ENCODE measurements around the gene PTPRE. TPM values are rescaled to one million over a fixed set of nuclear protein-coding genes. Genes with fewer than 3 reads are reported as not detected.

The PTPRE gene
- polyA plus RNA-seq, 1 of the 3 experiments (the other 2 are of a cell fraction), result 11.8 TPM

DNA sequence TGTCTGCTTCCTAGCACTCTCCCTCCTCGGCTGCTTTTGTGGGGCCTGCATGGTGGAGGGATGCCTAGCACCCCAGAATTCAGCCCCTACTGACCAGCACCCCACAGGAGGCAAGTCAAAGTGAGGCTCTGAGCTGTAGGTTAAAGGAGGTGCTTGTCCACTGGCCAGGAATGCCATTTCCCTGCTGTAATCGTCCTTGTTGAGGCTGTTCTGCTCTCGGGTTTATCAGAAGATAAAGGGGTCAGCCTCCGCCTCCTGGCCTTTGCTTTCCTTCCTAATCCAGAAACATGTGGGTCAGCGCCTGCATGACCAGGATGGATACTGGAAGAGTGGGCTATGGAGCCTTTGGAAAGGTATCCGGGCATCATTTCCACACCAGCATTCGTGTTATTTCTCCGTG, 120.4 kb downstream of the PTPRE start:
- no peak for TF ChIP-seq JUND (IDR thresholded peaks at IDR 0.05)
- no peak for TF ChIP-seq CHD2 (IDR thresholded peaks at IDR 0.05; ENCODE audit: low read length, partially characterized antibody)
- TF ChIP-seq TAF1 (IDR thresholded peaks at IDR 0.05; ENCODE audit: borderline replicate concordance, low read depth, low read length), result no peak
- TF ChIP-seq POLR2AphosphoS5 (IDR thresholded peaks at IDR 0.05; ENCODE audit: low read depth, low read length), result no peak
- no peak for TF ChIP-seq FOXJ3 (CRISPR knock-in tag; IDR thresholded peaks at IDR 0.05)
- no peak for TF ChIP-seq MXI1 (IDR thresholded peaks at IDR 0.05; ENCODE audit: low read depth, low read length)
- TF ChIP-seq NFIC (IDR thresholded peaks at IDR 0.05; ENCODE audit: borderline replicate concordance), result no peak
- no peak for TF ChIP-seq ELF1 (IDR thresholded peaks at IDR 0.05)
- no peak for TF ChIP-seq RXRA (IDR thresholded peaks at IDR 0.05; ENCODE audit: borderline replicate concordance, low read depth)
- TF ChIP-seq, protein P1, sequence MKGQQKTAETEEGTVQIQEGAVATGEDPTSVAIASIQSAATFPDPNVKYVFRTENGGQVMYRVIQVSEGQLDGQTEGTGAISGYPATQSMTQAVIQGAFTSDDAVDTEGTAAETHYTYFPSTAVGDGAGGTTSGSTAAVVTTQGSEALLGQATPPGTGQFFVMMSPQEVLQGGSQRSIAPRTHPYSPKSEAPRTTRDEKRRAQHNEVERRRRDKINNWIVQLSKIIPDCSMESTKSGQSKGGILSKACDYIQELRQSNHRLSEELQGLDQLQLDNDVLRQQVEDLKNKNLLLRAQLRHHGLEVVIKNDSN (IDR thresholded peaks at IDR 0.05; ENCODE audit: borderline replicate concordance, low read depth), result no peak
- TF ChIP-seq YY1 (IDR thresholded peaks at IDR 0.05; ENCODE audit: low read depth), result no peak
- TF ChIP-seq MEF2A (IDR thresholded peaks at IDR 0.05; ENCODE audit: borderline replicate concordance, low read depth), result no peak
- TF ChIP-seq, protein P2, sequence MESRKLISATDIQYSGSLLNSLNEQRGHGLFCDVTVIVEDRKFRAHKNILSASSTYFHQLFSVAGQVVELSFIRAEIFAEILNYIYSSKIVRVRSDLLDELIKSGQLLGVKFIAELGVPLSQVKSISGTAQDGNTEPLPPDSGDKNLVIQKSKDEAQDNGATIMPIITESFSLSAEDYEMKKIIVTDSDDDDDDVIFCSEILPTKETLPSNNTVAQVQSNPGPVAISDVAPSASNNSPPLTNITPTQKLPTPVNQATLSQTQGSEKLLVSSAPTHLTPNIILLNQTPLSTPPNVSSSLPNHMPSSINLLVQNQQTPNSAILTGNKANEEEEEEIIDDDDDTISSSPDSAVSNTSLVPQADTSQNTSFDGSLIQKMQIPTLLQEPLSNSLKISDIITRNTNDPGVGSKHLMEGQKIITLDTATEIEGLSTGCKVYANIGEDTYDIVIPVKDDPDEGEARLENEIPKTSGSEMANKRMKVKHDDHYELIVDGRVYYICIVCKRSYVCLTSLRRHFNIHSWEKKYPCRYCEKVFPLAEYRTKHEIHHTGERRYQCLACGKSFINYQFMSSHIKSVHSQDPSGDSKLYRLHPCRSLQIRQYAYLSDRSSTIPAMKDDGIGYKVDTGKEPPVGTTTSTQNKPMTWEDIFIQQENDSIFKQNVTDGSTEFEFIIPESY (IDR thresholded peaks at IDR 0.05; ENCODE audit: borderline replicate concordance, low read depth), result no peak
- TF ChIP-seq, protein P3, sequence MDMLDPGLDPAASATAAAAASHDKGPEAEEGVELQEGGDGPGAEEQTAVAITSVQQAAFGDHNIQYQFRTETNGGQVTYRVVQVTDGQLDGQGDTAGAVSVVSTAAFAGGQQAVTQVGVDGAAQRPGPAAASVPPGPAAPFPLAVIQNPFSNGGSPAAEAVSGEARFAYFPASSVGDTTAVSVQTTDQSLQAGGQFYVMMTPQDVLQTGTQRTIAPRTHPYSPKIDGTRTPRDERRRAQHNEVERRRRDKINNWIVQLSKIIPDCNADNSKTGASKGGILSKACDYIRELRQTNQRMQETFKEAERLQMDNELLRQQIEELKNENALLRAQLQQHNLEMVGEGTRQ (IDR thresholded peaks at IDR 0.05; ENCODE audit: borderline replicate concordance, low read depth, low read length), result no peak
- TF ChIP-seq, protein P4, sequence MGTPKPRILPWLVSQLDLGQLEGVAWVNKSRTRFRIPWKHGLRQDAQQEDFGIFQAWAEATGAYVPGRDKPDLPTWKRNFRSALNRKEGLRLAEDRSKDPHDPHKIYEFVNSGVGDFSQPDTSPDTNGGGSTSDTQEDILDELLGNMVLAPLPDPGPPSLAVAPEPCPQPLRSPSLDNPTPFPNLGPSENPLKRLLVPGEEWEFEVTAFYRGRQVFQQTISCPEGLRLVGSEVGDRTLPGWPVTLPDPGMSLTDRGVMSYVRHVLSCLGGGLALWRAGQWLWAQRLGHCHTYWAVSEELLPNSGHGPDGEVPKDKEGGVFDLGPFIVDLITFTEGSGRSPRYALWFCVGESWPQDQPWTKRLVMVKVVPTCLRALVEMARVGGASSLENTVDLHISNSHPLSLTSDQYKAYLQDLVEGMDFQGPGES (IDR thresholded peaks at IDR 0.05; ENCODE audit: low read depth, low read length), result no peak
- no peak for TF ChIP-seq EP300 (IDR thresholded peaks at IDR 0.05; ENCODE audit: borderline replicate concordance in 1 of 2, low read depth in 1 of 2, low read length in 1 of 2)
- TF ChIP-seq RCOR1 (IDR thresholded peaks at IDR 0.05; ENCODE audit: low read length), result no peak
- TF ChIP-seq, protein P5, sequence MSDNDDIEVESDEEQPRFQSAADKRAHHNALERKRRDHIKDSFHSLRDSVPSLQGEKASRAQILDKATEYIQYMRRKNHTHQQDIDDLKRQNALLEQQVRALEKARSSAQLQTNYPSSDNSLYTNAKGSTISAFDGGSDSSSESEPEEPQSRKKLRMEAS (IDR thresholded peaks at IDR 0.05; ENCODE audit: low read depth), result no peak
- Histone ChIP-seq H3K4me1 (ENCODE audit: control insufficient read depth in 1 of 2, insufficient read depth in 2 of 2, low read depth in 1 of 2, low read length in 1 of 2) (peaks cover 0 to 6% of the 10 kb centered on the region in 2 experiments; a peak in 2 of 4 replicates), H3K9me3 (no peaks in the 10 kb centered on the region), H3K36me3 (replicated peaks in 1 of 2; ENCODE audit: control insufficient read depth in 1 of 2, insufficient read depth in 2 of 2, low read length in 1 of 2) (no peaks in the 10 kb centered on the region), H3K9ac (no peak overlapping the region), H3K27me3 (ENCODE audit: insufficient read depth) (no peaks in the 10 kb centered on the region), H3K79me2 (ENCODE audit: insufficient read depth) (no peaks in the 10 kb centered on the region), H3K27ac (ENCODE audit: low read depth in 2 of 2, low read length in 1 of 2) (no peak overlapping the region), H2AFZ (ENCODE audit: low read depth) (no peak overlapping the region), H3F3A (replicated peaks; ENCODE audit: insufficient read depth) (no peaks in the 10 kb centered on the region), H3K4me2 (no peak overlapping the region), H3K9me2 (no peaks in the 10 kb centered on the region), H4K20me1 (ENCODE audit: insufficient read depth) (no peaks in the 10 kb centered on the region), H3K4me3 (ENCODE audit: low read depth in 2 of 2, low read length in 1 of 2) (no peak overlapping the region)
- WGBS (ENCODE audit: low lambda C conversion rate), result 83% methylated on average over 8 of the region's 8 CpGs
- DNase-seq, result no peak
- CTCF ChIA-PET, result interaction anchor here (1.0 to 4.1 kb wide), 6 partner anchors 8 to 121 kb away, joined by 3 to 19 read pairs (median 5); partner anchors contain the start of gene PTPRE
- POLR2A ChIA-PET, result no interaction called here
